GM12892 (cell line): ENCODE results near the gene CDKN2A.

Source experiments
- DNase-seq: peaks from one replicate; pipeline ENCODE4 v3.0.0; 2011; ENCODE audit not compliant: insufficient read length
- FAIRE-seq: peaks from 2 replicates; lab custom pipeline; 2011; peaks lifted over from hg19 to GRCh38; lab: Jason Lieb, UNC
- POLR2A ChIP-seq: IDR thresholded peaks from 2 replicates; pipeline ENCODE4 v1.6.1; 2011; ENCODE audit warnings: low read depth, low read length, control low read depth
- POLR2AphosphoS5 ChIP-seq: IDR thresholded peaks from 2 replicates; pipeline ENCODE4 v1.6.1; 2011; ENCODE audit warnings: low read depth, low read length, control low read depth
- TAF1 ChIP-seq: IDR thresholded peaks from 2 replicates; pipeline ENCODE4 v1.6.1; 2011; ENCODE audit warnings: low read depth, mild to moderate bottlenecking, control low read depth, low read length, borderline replicate concordance

Gene CDKN2A

DNA sequence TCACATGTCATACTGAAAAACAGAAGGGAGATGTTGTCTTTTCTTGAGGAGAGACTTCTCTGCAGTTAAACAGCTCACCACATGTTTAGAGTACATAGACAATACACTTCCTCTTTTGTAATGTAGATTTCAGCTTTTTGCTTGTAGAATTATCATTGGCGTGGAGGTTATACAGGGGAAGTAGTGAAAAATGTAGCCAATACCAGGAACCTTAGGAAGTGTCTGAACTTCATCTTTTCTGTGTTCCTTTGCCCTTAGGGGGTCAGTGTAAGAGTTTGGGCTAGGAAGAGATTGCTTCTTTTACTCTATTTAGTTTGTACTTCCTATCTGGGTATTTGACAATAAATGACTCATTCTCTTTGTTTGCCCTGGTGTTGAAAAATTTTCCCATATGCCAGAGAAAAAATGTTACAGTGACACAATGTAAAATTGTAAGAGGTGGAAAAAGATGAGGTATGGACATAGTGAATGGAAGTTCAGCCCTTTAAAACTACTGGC is 36.0 kb upstream of the CDKN2A start:
- no peak for TF ChIP-seq POLR2A
- no peak for TF ChIP-seq POLR2AphosphoS5
- TF ChIP-seq TAF1 = no peak
- DNase-seq (no peak), FAIRE-seq (peak; percentile 84)

DNA sequence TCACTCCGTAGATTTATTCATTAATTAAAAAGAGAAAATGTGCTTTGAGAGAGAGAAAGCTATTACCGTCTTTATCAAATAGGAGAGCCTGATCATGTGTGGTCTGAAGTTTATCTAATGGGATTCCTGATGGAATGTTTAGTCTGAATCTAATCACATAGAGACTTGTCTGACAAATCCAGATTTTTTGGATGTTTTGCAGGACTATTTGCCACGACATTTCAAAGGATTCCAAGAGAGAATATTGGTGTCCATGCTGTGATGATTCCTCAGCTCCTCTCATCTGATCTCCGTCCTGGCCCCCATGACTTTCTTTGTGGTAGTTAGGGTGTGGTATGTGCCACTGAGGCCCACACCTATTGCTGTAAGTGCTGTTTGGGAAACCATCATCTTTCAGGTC is 35.0 kb upstream of the CDKN2A start:
- no peak for TF ChIP-seq POLR2AphosphoS5
- TF ChIP-seq TAF1 = no peak
- no peak for TF ChIP-seq POLR2A
- DNase-seq = no peak
- no peak for FAIRE-seq

- no peak for FAIRE-seq
- no peak for DNase-seq
- TF ChIP-seq POLR2A (no peak), POLR2AphosphoS5 (no peak), TAF1 (no peak)
Observed at GRCh38 chr9:22028394-22028793, 34.2 kb upstream of the CDKN2A start.

DNA sequence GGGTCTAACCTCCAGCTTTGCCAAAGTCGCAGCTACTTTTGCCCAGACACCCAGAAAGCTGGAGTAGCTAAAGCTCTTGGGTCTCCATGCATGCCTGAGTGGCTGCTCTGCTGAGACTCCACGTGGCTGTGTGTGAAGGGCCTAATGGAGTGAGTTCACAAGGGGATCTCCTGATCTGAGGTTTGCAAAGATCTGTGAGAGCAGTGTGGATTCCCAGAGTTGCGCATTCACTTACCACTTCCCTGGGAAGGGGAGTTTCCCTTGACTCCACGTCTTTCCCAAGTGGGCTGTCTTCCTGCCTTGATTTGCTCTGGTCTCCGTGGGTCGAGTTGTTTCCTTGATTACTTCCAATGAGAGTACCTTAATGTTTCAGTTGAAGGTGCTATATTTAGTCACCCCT is 32.5 kb upstream of the CDKN2A start:
- no peak for FAIRE-seq
- TF ChIP-seq POLR2AphosphoS5 (no peak), POLR2A (no peak), TAF1 (no peak)
- no peak for DNase-seq

GRCh38 chr9:22022396-22022795 is 28.2 kb upstream of the CDKN2A start:
- no peak for TF ChIP-seq TAF1
- no peak for TF ChIP-seq POLR2A
- no peak for TF ChIP-seq POLR2AphosphoS5
- no peak for FAIRE-seq

DNA sequence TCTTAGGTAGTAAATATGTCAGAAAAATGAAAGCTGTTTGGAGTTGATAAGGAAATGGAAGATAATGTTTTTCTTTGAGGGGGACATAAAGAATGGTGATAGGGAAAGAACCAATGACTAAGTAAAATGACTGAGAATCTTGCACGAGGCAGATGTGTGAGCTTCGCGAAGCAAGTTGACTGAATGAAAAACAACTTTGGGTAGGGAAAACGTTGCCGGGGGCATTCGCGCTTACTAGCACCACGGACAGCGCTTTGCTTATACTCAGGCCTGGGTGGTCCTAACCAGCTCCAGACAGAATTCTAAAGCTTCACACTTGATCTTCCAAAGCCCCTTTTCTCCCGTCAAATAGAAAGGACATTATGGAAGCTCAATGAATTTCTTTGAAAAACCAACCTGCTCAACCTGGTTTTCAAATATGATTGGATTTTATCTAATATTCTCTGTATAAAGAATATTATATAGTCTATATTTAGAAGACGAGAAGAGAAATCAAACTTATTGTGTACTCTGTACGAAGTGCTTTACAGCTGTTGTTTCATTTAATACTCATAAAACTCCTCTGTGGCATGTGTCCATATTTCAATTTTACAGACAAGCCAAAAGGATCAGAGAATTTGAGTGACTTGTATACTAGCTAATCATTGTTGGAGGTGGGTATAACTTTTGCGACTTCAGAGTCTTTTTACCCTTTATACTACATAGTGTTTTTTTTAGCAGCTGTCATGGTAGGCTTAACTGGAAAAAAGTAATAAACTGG is 16.9 kb upstream of the CDKN2A start:
- no peak for TF ChIP-seq POLR2AphosphoS5
- no peak for TF ChIP-seq TAF1
- TF ChIP-seq POLR2A = no peak
- FAIRE-seq (no peak), DNase-seq (no peak)

More at GRCh38 chr9:22022396-22022795, 28.2 kb upstream of the CDKN2A start:
- DNase-seq = no peak

DNA sequence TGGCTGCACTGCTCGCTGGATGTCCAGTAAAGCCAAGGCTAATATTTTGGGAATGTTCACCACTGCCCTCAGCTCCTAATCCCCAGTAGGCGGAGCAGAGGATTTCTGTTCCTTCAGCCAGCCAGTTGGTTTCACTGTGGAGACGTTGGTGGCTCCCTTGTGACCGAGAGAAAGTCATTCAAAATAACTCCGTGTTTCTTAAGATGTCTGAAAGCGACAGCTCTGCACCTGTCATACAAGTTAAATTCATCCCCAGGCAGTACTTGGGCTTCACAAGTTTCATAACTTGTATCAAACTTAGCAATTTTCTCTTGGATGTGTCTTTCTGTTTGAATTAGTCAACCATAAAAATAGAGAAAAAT is 15.3 kb upstream of the CDKN2A start:
- TF ChIP-seq TAF1 (no peak), POLR2AphosphoS5 (no peak), POLR2A (no peak; the same call in 1 of the 2 replicates)
- DNase-seq (no peak), FAIRE-seq (no peak)

GRCh38 chr9:22008717-22009505 is 14.7 kb upstream of the CDKN2A start, which contains the start of gene CDKN2B:
Gene CDKN2B, minus strand, starts transcription at chr9:22009305. Its CDS starts 352 bp downstream, at chr9:22008953.
- DNase-seq (peak; percentile 82), FAIRE-seq (peak; percentile 97)
- TF ChIP-seq TAF1 = no peak
- TF ChIP-seq POLR2AphosphoS5 = no peak
- no peak for TF ChIP-seq POLR2A

DNA sequence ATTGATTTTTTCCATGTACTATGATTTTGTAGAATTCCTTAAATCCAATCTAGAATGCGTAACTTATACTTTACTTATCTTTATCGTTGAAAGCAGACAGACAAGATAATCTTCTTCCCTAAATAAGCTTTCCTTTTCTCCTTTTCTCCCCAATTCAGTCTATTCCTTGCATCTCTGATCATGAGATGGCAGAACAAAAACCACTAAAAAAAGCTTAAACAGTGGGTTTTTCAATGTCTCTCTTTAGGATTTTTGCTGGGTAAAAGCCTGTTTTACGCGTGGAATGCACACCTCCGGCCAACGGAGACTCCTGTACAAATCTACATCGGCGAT is 14.2 kb upstream of the CDKN2A start:
- TF ChIP-seq POLR2A = no peak
- no peak for TF ChIP-seq POLR2AphosphoS5
- no peak for TF ChIP-seq TAF1
- DNase-seq (no peak), FAIRE-seq (no peak)

GRCh38 chr9:22005702-22006606 is 11.8 kb upstream of the CDKN2A start:
- FAIRE-seq (no peak), DNase-seq (no peak)
- TF ChIP-seq POLR2AphosphoS5 (no peak), TAF1 (no peak), POLR2A (no peak)
